GM12878 (cell line): ENCODE data around the gene SLC25A11. TPM values are rescaled to one million over a fixed set of nuclear protein-coding genes. Genes with fewer than 3 reads are reported as not detected.

ENCODE experiments used
- ATAC-seq: fragments of 200-7000 bp; cut with Tn5 transposase; 3 replicates; pipeline ENCODE4 v1.9.1; 2020; ENCODE audit warnings: mild to moderate bottlenecking, moderate library complexity
- BruUV-seq: library from RNA; stranded (reverse); fragments of 400-500 nt; replicated peaks from 2 replicates; lab custom pipeline; 2021; lab: Mats Ljungman, UMichigan
- CTCF ChIA-PET: fragments of 300-600 bp; sonication (Branson Sonifier 250); formaldehyde crosslinking; extraction: SDS; loops from one replicate; lab custom pipeline; 2021; ENCODE audit warnings: inconsistent platforms; lab: Yijun Ruan, JAX
- POLR2A ChIA-PET: fragments of 350-600 bp; formaldehyde crosslinking; extraction: SDS; loops from one replicate; lab custom pipeline; 2021; ENCODE audit warnings: inconsistent platforms; lab: Charles Lee
- RAD21 ChIA-PET: fragments of 300-600 bp; sonication (Branson Sonifier 250); formaldehyde crosslinking; loops from one replicate; lab custom pipeline; 2023; ENCODE audit warnings: antibody characterized with exemption; ENCODE audit not compliant: unreplicated experiment; lab: Charles Lee
- SMC1A ChIA-PET: fragments of 300-600 bp; sonication (Branson Sonifier 250); formaldehyde crosslinking; loops from one replicate; lab custom pipeline; 2023; ENCODE audit not compliant: unreplicated experiment, uncharacterized antibody; lab: Charles Lee
- DNase-seq: peaks from one replicate; pipeline ENCODE4 v3.0.0-alpha.2; 2011; ENCODE audit warnings: low read depth, low spot score
- FAIRE-seq: peaks from 3 replicates; lab custom pipeline; 2011; peaks lifted over from hg19 to GRCh38; lab: Jason Lieb, UNC
- H2AFZ ChIP-seq: 2 replicates; pipeline ENCODE4 v1.6.0; 2011; ENCODE audit warnings: low read depth, low read length, control low read depth; ENCODE audit not compliant: control insufficient read depth
- H3K27ac ChIP-seq: 2 replicates; pipeline ENCODE4 v1.5.1; 2011; ENCODE audit warnings: control low read depth; ENCODE audit not compliant: control insufficient read depth, insufficient read depth
- H3K27me3 ChIP-seq, 2 experiments: replicated peaks in 1 of 2; 2 replicates each; pipeline versions ENCODE4 v1.6.0 to v1.6.1; 2011; ENCODE audit warnings: low read length in 1 of 2; ENCODE audit not compliant: control insufficient read depth in 2 of 2, insufficient read depth in 2 of 2
- H3K36me3 ChIP-seq, 2 experiments: 2 replicates each; pipeline ENCODE4 v1.5.1; 2011; ENCODE audit warnings: low read length in 1 of 2; ENCODE audit not compliant: control insufficient read depth in 2 of 2, insufficient read depth in 2 of 2
- H3K4me1 ChIP-seq: 2 replicates; pipeline ENCODE4 v1.6.1; 2011; ENCODE audit warnings: mild to moderate bottlenecking, low read length, moderate library complexity, mixed read lengths; ENCODE audit not compliant: control insufficient read depth, insufficient read depth
- H3K4me2 ChIP-seq: 2 replicates; pipeline ENCODE4 v1.6.0; 2011; ENCODE audit warnings: control low read depth; ENCODE audit not compliant: control insufficient read depth, insufficient read depth
- H3K4me3 ChIP-seq: fragments of 200-600 bp; sonication (generic); 2 replicates; pipeline ENCODE4 v1.5.1; 2016
- H3K79me2 ChIP-seq: 2 replicates; pipeline ENCODE4 v1.6.0; 2011; ENCODE audit warnings: low read length; ENCODE audit not compliant: control insufficient read depth, insufficient read depth
- H3K9ac ChIP-seq: 2 replicates; pipeline ENCODE4 v1.8.0; 2011; ENCODE audit warnings: low read length, control low read depth, mixed read lengths; ENCODE audit not compliant: control insufficient read depth, insufficient read depth
- H3K9me3 ChIP-seq: replicated peaks from 3 replicates; pipeline ENCODE4 v1.5.1; 2011; ENCODE audit warnings: mild to moderate bottlenecking, low read length; ENCODE audit not compliant: control insufficient read depth, insufficient read depth
- H4K20me1 ChIP-seq: 2 replicates; pipeline ENCODE4 v1.6.0; 2011; ENCODE audit not compliant: control insufficient read depth, insufficient read depth
- ATF7 ChIP-seq: fragments of 450-650 bp; IDR thresholded peaks from 2 replicates; pipeline ENCODE4 v1.6.1; 2016; ENCODE audit warnings: low read depth, mild to moderate bottlenecking
- BMI1 ChIP-seq: fragments of 450-650 bp; IDR thresholded peaks from 2 replicates; pipeline ENCODE4 v1.6.1; 2016; ENCODE audit warnings: mild to moderate bottlenecking, moderate library complexity, borderline replicate concordance
- CEBPB ChIP-seq, 2 experiments: fragments of 150-350 bp in 1 of 2; IDR thresholded peaks; 2 replicates each; pipeline ENCODE4 v1.6.1; 2012 to 2014; ENCODE audit warnings: low read depth in 2 of 2, low read length in 2 of 2, borderline replicate concordance in 1 of 2, inconsistent platforms in 1 of 2
- CHD2 ChIP-seq: IDR thresholded peaks from 2 replicates; pipeline ENCODE4 v1.6.1; 2011; ENCODE audit warnings: low read depth, low read length, improper control_type of control experiment, borderline replicate concordance
- FOS ChIP-seq: IDR thresholded peaks from 3 replicates; pipeline ENCODE4 v1.6.1; 2011; ENCODE audit warnings: borderline replicate concordance; ENCODE audit not compliant: insufficient read length; ENCODE audit errors: extremely low read depth
- HDAC6 ChIP-seq: fragments of 200-600 bp; sonication (generic); IDR thresholded peaks from one replicate; pipeline ENCODE4 v1.8.0; 2017; ENCODE audit warnings: antibody characterized with exemption; ENCODE audit not compliant: unreplicated experiment
- MEF2A ChIP-seq: IDR thresholded peaks from 2 replicates; pipeline ENCODE4 v1.6.1; 2011; ENCODE audit warnings: low read depth, mild to moderate bottlenecking, low read length, moderate library complexity; ENCODE audit not compliant: insufficient read depth
- MYC ChIP-seq: IDR thresholded peaks from 2 replicates; pipeline ENCODE4 v1.6.1; 2011; ENCODE audit warnings: mild to moderate bottlenecking, low read length, moderate library complexity, inconsistent platforms; ENCODE audit not compliant: insufficient read depth, insufficient replicate concordance, insufficient read length, severe bottlenecking
- NR2C1 ChIP-seq: fragments of 450-650 bp; IDR thresholded peaks from 2 replicates; pipeline ENCODE4 v1.6.1; 2017; ENCODE audit warnings: antibody characterized with exemption, mild to moderate bottlenecking, moderate library complexity
- SUZ12 ChIP-seq: fragments of 200-600 bp; sonication (generic); IDR thresholded peaks from one replicate; pipeline ENCODE4 v1.6.1; 2018; ENCODE audit warnings: antibody characterized with exemption, mild to moderate bottlenecking; ENCODE audit not compliant: unreplicated experiment
- ZNF24 ChIP-seq: fragments of 450-650 bp; IDR thresholded peaks from 2 replicates; pipeline ENCODE4 v1.6.1; 2017; ENCODE audit warnings: antibody characterized with exemption, mild to moderate bottlenecking
- WGBS: methylation state at CpG from one replicate; pipeline ENCODE4 v1.1.6; 2016; ENCODE audit warnings: low lambda C conversion rate; ENCODE audit not compliant: insufficient replicate concordance, insufficient coverage; ENCODE audit errors: missing lambda C conversion rate; 5-methylcytosine and 5-hydroxymethylcytosine counted together
- in situ Hi-C: fragments of 300-500 bp; cut with MboI; formaldehyde crosslinking; loops from 9 replicates; pipeline ENCODE4 v1.14.3; 2018; ENCODE audit warnings: mixed read lengths
- intact Hi-C: fragments of 100-400 bp; cut with micrococcal nuclease; formaldehyde crosslinking; loops from one replicate; pipeline ENCODE4 v1.14.2; 2022; ENCODE audit not compliant: unreplicated experiment
- polyA plus RNA-seq, 11 experiments: library from polyadenylated mRNA; depleted of rRNA in 4 of 11; unstranded in 6 of 11; stranded (reverse) in 5 of 11; fragments of >200 nt; fragmentation: Nextera tagmentation in 4 of 11; fragmentation: Illumina TruSeq in 1 of 11; extraction: Ambion mirVana in 4 of 11; extraction: Trizol in 1 of 11; gene quantifications; 1 replicate in 1 of 11; 2 replicates in 10 of 11; pipeline versions ENCODE4 v1.2.1 to v1.2.3, GENCODE V29; 2011 to 2016; ENCODE audit warnings: inconsistent platforms in 2 of 11, missing spikeins in 2 of 11, low read depth in 1 of 11
- total RNA-seq, 4 experiments: library from RNA; depleted of rRNA in 3 of 4; stranded (reverse); fragments of >200 nt in 3 of 4; fragmentation: Illumina TruSeq in 1 of 4; extraction: Trizol in 1 of 4; gene quantifications; 2 replicates each; pipeline versions ENCODE4 v1.2.1 to v1.2.3, GENCODE V29; 2013 to 2021
- TF ChIP-seq, protein P1 (sequence below): fragments of 450-650 bp; formaldehyde crosslinking; IDR thresholded peaks from 2 replicates; pipeline ENCODE4 v1.4.0; 2022; ENCODE audit warnings: mild to moderate bottlenecking, moderate library complexity
- TF ChIP-seq, protein P2 (sequence below): IDR thresholded peaks from 2 replicates; pipeline ENCODE4 v1.6.1; 2012; ENCODE audit warnings: low read depth, low read length, improper control_type of control experiment
- TF ChIP-seq, protein P3 (sequence below): fragments of 450-650 bp; IDR thresholded peaks from 2 replicates; pipeline ENCODE4 v1.6.1; 2016; ENCODE audit warnings: mild to moderate bottlenecking

SLC25A11 gene
- total and polyA plus RNA-seq, 10 of the 15 experiments (the other 5 are each of a cell fraction or from before 2014, with no cell fraction given) = 5.8 to 142 (median 65.0) TPM

DNA sequence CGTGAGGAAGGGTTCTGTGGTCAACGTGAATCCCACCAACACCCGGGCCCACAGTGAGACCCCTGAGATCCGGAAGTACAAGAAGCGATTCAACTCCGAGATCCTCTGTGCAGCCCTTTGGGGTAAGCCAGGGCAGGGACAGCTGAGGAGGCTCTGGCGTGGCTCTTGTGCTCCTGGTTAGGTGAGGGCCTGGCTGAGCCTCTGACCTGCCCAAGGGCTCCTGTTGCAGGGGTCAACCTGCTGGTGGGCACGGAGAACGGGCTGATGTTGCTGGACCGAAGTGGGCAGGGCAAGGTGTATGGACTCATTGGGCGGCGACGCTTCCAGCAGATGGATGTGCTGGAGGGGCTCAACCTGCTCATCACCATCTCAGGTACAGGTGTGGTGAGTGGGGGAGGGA is 44.7 kb downstream of the SLC25A11 start (continued):
- TF ChIP-seq, protein P1, sequence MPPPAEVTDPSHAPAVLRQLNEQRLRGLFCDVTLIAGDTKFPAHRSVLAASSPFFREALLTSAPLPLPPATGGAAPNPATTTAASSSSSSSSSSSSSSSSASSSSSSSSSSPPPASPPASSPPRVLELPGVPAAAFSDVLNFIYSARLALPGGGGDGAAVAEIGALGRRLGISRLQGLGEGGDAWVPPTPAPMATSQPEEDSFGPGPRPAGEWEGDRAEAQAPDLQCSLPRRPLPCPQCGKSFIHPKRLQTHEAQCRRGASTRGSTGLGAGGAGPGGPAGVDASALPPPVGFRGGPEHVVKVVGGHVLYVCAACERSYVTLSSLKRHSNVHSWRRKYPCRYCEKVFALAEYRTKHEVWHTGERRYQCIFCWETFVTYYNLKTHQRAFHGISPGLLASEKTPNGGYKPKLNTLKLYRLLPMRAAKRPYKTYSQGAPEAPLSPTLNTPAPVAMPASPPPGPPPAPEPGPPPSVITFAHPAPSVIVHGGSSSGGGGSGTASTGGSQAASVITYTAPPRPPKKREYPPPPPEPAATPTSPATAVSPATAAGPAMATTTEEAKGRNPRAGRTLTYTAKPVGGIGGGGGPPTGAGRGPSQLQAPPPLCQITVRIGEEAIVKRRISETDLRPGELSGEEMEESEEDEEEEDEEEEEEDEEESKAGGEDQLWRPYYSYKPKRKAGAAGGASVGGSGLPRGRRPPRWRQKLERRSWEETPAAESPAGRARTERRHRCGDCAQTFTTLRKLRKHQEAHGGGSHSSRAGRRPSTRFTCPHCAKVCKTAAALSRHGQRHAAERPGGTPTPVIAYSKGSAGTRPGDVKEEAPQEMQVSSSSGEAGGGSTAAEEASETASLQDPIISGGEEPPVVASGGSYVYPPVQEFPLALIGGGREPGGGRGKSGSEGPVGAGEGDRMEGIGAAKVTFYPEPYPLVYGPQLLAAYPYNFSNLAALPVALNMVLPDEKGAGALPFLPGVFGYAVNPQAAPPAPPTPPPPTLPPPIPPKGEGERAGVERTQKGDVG = no peak
- no peak for TF ChIP-seq ATF7
- TF ChIP-seq SUZ12 = no peak
- TF ChIP-seq, protein P2, sequence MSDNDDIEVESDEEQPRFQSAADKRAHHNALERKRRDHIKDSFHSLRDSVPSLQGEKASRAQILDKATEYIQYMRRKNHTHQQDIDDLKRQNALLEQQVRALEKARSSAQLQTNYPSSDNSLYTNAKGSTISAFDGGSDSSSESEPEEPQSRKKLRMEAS = no peak
- TF ChIP-seq, protein P3, sequence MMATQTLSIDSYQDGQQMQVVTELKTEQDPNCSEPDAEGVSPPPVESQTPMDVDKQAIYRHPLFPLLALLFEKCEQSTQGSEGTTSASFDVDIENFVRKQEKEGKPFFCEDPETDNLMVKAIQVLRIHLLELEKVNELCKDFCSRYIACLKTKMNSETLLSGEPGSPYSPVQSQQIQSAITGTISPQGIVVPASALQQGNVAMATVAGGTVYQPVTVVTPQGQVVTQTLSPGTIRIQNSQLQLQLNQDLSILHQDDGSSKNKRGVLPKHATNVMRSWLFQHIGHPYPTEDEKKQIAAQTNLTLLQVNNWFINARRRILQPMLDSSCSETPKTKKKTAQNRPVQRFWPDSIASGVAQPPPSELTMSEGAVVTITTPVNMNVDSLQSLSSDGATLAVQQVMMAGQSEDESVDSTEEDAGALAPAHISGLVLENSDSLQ = no peak

DNA sequence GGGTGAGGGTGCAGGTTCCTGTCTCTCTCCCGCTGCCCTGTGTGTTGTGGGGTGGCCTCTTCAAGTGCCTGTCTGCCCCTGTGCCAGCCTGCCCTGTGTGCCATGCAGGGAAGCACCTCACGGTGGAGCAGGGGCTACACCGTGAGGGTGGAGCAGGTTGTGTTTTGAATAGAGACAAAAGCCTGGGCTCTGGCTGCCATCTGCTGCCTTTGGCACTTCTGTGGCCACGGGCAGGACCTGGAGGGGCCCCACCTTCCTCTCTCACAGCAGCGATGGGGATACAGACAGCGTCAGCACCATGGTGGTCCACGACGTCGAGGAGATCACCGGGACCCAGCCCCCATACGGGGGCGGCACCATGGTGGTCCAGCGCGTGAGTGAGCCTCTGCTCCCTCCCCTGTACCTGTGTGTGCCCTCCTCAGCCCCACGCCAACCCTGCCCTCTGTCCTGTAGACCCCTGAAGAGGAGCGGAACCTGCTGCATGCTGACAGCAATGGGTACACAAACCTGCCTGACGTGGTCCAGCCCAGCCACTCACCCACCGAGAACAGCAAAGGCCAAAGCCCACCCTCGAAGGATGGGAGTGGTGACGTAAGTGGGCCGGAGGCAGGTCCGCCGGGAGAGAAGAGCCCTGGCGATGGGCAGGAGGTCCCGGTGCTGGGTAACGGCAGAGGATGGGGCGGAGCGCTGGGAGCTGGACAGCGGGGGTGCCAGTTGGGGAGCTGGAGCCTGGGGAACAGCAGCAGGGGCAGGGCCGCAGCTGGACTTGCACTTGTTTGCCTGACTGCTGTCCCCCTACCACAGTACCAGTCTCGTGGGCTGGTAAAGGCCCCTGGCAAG is 45.9 kb downstream of the SLC25A11 start:
- ATAC-seq (no peak), DNase-seq (no peak)
- intact Hi-C loops (no loop called here), in situ Hi-C loops (no loop called here)
- no peaks in the 10 kb centered on the region for H3K27me3 ChIP-seq
- no peaks in the 10 kb centered on the region for H3K9me3 ChIP-seq
- no peak overlapping the region for H3K9ac ChIP-seq
- CTCF ChIA-PET = no interaction called here
- peaks cover 6 to 25% of the 10 kb centered on the region in 2 experiments; a peak in 3 of 4 replicates for H3K36me3 ChIP-seq
- RAD21 ChIA-PET = no interaction called here
- WGBS = 85% methylated on average over 31 of the region's 31 CpGs
- H4K20me1 ChIP-seq = peaks cover 2% of the 10 kb centered on the region; the same call in 1 of the 2 replicates
- SMC1A ChIA-PET = no interaction called here
- POLR2A ChIA-PET = no interaction called here
- no peak overlapping the region for H3K4me2 ChIP-seq
- H3K79me2 ChIP-seq = no peaks in the 10 kb centered on the region
- no peak overlapping the region for H3K4me3 ChIP-seq
- no peak for TF ChIP-seq BMI1
- TF ChIP-seq CHD2 = no peak
- TF ChIP-seq ZNF24 = no peak
- TF ChIP-seq CEBPB (IDR thresholded peaks at IDR 0.05; ENCODE audit: borderline replicate concordance in 1 of 2, low read depth in 2 of 2, low read length in 2 of 2) = no peak
- no peak for TF ChIP-seq NR2C1
- TF ChIP-seq MYC = no peak
- no peak for TF ChIP-seq MEF2A
- TF ChIP-seq HDAC6 = no peak
- no peak for TF ChIP-seq FOS
- TF ChIP-seq, all 136 proteins: peak for 0
- no peak for FAIRE-seq
- Histone ChIP-seq H3K4me1 (no peaks in the 10 kb centered on the region), H3K27ac (no peak overlapping the region), H2AFZ (no peak overlapping the region)
- no TSS peak for BruUV-seq
